T-helper 9 cell (primary cell): ENCODE measurements around the gene ZNF334.

ENCODE experiments used
- DNase-seq: peaks from one replicate; pipeline ENCODE4 v3.0.0-alpha.2; 2020

The ZNF334 gene

DNA sequence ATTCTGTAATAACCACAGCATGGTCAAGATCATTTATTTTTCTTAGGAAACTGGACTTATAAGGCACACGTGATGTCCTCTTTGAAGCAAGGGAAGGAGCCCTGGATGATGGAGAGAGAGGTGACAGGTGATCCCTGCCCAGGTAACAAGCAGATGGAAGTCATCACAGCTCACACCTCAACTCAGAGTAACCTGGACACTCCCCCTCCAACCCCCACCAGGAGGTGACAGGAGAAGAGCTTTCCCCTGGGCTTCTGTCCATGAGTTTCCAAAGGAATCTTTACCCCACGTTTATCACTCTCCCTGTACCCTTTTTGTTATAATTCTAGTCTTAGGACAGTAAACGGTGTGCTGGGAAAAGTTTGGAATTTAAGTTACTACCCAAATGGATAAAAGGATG, 28.4 kb downstream of the ZNF334 start:
- DNase-seq, result no peak

- no peak for DNase-seq
Measured at GRCh38 chr20:46483879-46484278, 29.5 kb downstream of the ZNF334 start.

- no peak for DNase-seq
Measured at GRCh38 chr20:46482864-46483263, 30.5 kb downstream of the ZNF334 start.

DNA sequence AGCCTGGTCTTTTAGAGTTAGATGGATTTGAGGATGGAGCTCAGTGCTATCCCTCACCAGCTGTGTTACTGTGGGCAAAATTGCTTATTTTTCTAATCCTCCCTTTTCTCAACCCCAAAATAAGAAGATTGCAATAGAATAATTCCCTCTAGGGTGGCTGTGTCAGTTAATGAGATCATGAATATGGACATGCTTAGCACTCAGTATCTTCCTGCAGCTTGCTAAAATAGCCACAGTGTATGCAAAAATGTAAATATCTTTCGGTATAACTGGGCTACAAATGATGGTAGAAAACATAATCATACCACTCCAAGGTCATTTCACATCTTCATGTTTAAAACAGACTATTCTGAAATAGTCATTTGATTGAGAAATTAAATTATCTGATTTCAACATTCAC, 35.7 kb downstream of the ZNF334 start:
- no peak for DNase-seq

DNA sequence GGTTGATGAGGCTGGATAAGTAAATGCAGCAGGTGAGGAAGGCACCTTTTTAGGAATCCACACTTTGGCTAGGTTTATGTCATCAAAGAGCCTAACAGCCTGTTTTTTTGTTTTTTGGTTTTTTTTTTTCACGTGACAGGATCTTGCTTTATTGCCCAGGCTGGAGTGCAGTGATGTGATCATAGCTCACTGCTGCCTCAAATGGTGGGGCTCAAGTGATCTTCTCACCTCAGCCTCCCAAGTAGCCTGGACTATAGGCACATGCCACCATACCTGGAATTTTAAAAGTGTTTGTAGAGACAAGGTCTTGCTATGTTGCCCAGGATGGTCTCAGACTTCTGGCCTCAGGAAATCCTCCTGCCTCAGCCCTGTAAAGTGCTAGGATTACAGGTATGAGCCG, 36.1 kb downstream of the ZNF334 start:
- no peak for DNase-seq

DNA sequence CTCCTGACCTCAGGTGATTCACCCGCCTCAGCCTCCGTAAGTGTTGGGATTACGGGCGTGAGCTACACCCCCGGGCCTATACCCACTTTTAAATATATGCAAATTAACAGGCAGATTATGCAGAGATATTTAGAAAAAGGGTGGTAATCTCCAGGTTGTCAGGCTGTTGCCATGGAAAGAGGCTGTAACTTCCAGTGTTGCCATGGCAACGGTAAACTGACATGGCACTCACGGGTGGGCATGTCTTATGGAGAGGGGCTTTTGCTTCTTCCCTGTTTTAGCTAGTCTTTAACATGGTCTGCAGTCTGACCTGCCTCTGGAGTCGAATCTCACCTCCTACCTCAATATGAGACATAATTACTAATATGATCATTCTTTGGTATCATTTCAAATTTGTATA, 44.9 kb downstream of the ZNF334 start:
- no peak for DNase-seq

GRCh38 chr20:46464451-46464850, 48.9 kb downstream of the ZNF334 start:
- no peak for DNase-seq

DNA sequence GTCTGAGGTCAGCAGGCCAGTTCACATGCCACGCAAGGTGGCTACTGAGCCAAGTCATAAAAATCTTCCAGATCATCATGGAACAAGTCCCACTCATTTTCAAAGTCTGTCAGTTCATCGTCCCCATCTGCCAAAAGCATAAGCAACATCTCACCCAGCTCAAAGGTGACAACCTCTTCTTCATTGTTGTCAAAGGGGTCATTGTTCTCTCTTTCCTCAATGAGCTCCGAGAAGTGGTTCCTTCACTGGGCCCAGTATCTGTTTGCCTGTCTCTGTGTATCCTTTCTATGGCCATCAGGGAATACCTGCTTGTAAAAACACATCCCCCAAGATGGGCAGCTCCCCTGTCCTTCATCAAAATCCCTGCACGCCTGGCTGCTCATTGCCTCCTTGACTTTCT, 49.5 kb downstream of the ZNF334 start:
- DNase-seq, result no peak

- no peak for DNase-seq
Measured at GRCh38 chr20:46461808-46462207, 51.6 kb downstream of the ZNF334 start.

- no peak for DNase-seq
Measured at GRCh38 chr20:46458866-46459750, 54.3 kb downstream of the ZNF334 start.

- DNase-seq, result no peak
Measured at GRCh38 chr20:46456255-46457028, 56.9 kb downstream of the ZNF334 start.

DNA sequence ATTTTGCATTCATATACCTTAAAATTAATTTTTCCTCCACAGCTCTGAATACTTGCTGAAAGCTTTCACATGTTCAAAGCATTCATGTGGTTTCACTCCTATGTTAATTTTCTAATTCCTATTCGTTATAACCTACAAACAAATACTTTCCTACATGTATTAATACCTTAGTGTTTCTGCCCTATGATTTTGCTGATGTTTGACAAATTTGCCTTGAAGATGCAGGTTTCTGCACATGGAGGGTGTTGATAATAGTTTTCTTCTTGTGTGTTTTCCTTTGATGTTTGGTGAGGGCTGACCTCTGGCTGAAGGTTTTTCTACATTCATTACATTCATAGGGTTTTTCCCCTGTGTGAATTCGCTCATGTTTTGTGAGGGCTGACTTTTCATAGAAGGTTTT, 57.6 kb downstream of the ZNF334 start:
- DNase-seq, result no peak
